Left ventricle myocardium inferior (tissue), 1 donor: ENCODE measurements around the gene CCDC85A. TPM values are rescaled to one million over a fixed set of nuclear protein-coding genes. Genes with fewer than 3 reads are reported as not detected.

ENCODE experiments used
- DNase-seq: peaks from one replicate; pipeline ENCODE4 v3.0.0-alpha.2; 2020
- H3K27ac ChIP-seq: fragments of 200-600 bp; replicated peaks from 2 replicates; pipeline ENCODE4 v1.8.0; 2021
- H3K27me3 ChIP-seq: fragments of 200-600 bp; 2 replicates; pipeline ENCODE4 v1.8.0; 2021; ENCODE audit warnings: low read depth
- H3K36me3 ChIP-seq: fragments of 200-600 bp; 2 replicates; pipeline ENCODE4 v1.8.0; 2021
- H3K4me1 ChIP-seq: fragments of 200-600 bp; 2 replicates; pipeline ENCODE4 v1.8.0; 2021
- H3K4me3 ChIP-seq: fragments of 200-600 bp; 2 replicates; pipeline ENCODE4 v1.8.0; 2021; ENCODE audit warnings: mild to moderate bottlenecking, moderate library complexity
- H3K9me3 ChIP-seq: fragments of 200-600 bp; replicated peaks from 2 replicates; pipeline ENCODE4 v1.8.0; 2021
- intact Hi-C: fragments of 100-400 bp; cut with micrococcal nuclease; formaldehyde crosslinking; loops from one replicate; pipeline ENCODE4 v1.11.0; 2022
- total RNA-seq: library from RNA; stranded (reverse); fragmentation: NEBNext Ultra II Directional; extraction: Animal tissue kit (Norgen Biotek cat#: 25700); gene quantifications from one replicate; pipeline ENCODE4 v1.2.1, GENCODE V29; 2021
- TF ChIP-seq, protein P1 (sequence below): fragments of 200-600 bp; IDR thresholded peaks from 2 replicates; pipeline ENCODE4 v1.8.0; 2021; ENCODE audit warnings: antibody characterized with exemption, mild to moderate bottlenecking, borderline replicate concordance
- donor health status: DM: no; HTN: yes; CAD: no; lungs with severe emphysema.

Gene CCDC85A
- total RNA-seq, 1 donor from 2014 or later, result 4.4 TPM

GRCh38 chr2:56239030-56239429 is 55.2 kb downstream of the CCDC85A start:
- intact Hi-C loops, result no loop called here
- H3K27me3 ChIP-seq, result no peaks in the 10 kb centered on the region
- H3K9me3 ChIP-seq, result peaks cover 28% of the 10 kb centered on the region
- TF ChIP-seq, protein P1, sequence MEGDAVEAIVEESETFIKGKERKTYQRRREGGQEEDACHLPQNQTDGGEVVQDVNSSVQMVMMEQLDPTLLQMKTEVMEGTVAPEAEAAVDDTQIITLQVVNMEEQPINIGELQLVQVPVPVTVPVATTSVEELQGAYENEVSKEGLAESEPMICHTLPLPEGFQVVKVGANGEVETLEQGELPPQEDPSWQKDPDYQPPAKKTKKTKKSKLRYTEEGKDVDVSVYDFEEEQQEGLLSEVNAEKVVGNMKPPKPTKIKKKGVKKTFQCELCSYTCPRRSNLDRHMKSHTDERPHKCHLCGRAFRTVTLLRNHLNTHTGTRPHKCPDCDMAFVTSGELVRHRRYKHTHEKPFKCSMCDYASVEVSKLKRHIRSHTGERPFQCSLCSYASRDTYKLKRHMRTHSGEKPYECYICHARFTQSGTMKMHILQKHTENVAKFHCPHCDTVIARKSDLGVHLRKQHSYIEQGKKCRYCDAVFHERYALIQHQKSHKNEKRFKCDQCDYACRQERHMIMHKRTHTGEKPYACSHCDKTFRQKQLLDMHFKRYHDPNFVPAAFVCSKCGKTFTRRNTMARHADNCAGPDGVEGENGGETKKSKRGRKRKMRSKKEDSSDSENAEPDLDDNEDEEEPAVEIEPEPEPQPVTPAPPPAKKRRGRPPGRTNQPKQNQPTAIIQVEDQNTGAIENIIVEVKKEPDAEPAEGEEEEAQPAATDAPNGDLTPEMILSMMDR, result no peak
- no peak overlapping the region for H3K27ac ChIP-seq
- no peaks in the 10 kb centered on the region for H3K36me3 ChIP-seq
- no peak overlapping the region for H3K4me3 ChIP-seq
- H3K4me1 ChIP-seq, result no peaks in the 10 kb centered on the region
- DNase-seq, result no peak

DNA sequence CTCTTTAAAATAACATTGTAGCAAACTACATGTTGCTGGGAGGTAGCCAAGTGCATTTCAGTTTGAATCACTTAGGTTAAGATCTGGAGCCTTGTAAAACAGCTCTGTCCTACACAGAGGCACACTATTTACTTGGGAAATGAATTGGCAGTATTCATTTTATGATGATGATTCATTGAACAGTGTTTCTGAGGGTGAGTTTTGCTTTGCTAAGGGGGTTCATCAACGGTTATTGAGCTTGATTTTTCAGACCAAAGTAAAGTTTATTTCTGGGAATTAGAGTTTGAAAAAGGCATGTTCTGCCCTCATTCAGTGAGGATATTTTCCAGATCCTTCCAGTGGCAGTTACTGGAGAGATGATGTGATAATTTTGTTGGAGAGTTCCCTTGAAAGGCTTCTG is 55.6 kb downstream of the CCDC85A start:
- Histone ChIP-seq H3K36me3 (no peaks in the 10 kb centered on the region), H3K27ac (no peak overlapping the region), H3K27me3 (no peaks in the 10 kb centered on the region), H3K9me3 (peaks cover 32% of the 10 kb centered on the region), H3K4me1 (no peaks in the 10 kb centered on the region), H3K4me3 (no peak overlapping the region)
- TF ChIP-seq, protein P1, result no peak
- intact Hi-C loops, result no loop called here
- DNase-seq, result no peak

GRCh38 chr2:56240210-56240609 is 56.4 kb downstream of the CCDC85A start:
- no peaks in the 10 kb centered on the region for H3K4me1 ChIP-seq
- intact Hi-C loops, result no loop called here
- H3K9me3 ChIP-seq, result peaks cover 33% of the 10 kb centered on the region
- no peaks in the 10 kb centered on the region for H3K36me3 ChIP-seq
- TF ChIP-seq, protein P1, result no peak
- no peaks in the 10 kb centered on the region for H3K27me3 ChIP-seq
- no peak overlapping the region for H3K27ac ChIP-seq
- no peak for DNase-seq
- no peak overlapping the region for H3K4me3 ChIP-seq

- intact Hi-C loops, result no loop called here
- H3K36me3 ChIP-seq, result no peaks in the 10 kb centered on the region
- no peak for DNase-seq
- H3K4me1 ChIP-seq, result peaks cover 14% of the 10 kb centered on the region
- no peak overlapping the region for H3K4me3 ChIP-seq
- TF ChIP-seq, protein P1, result no peak
- no peak overlapping the region for H3K27ac ChIP-seq
- no peaks in the 10 kb centered on the region for H3K27me3 ChIP-seq
- H3K9me3 ChIP-seq, result peaks cover 33% of the 10 kb centered on the region
Measured at GRCh38 chr2:56244506-56244905, 60.7 kb downstream of the CCDC85A start.

- intact Hi-C loops, result no loop called here
- H3K36me3 ChIP-seq, result no peaks in the 10 kb centered on the region
- H3K9me3 ChIP-seq, result peaks cover 30% of the 10 kb centered on the region
- H3K27me3 ChIP-seq, result no peaks in the 10 kb centered on the region
- peaks cover 19% of the 10 kb centered on the region for H3K4me1 ChIP-seq
- no peak overlapping the region for H3K27ac ChIP-seq
- no peak overlapping the region for H3K4me3 ChIP-seq
- TF ChIP-seq, protein P1, result no peak
- DNase-seq, result no peak
Measured at GRCh38 chr2:56244911-56245530, 61.2 kb downstream of the CCDC85A start.
